Stimulated activated CD4-positive, alpha-beta T cell treated with anti-CD3 and anti-CD28 coated beads, Interleukin-2, amount 100 ng/mL, for 48 hours (primary cell): ENCODE results near the gene B4GALT3.

ENCODE experiments used
- DNase-seq, 2 donors: peaks; one replicate each; pipeline ENCODE4 v3.0.0-alpha.2; 2020

B4GALT3 gene

GRCh38 chr1:161159913-161160243, 17.4 kb downstream of the B4GALT3 start:
- DNase-seq = no peak

DNA sequence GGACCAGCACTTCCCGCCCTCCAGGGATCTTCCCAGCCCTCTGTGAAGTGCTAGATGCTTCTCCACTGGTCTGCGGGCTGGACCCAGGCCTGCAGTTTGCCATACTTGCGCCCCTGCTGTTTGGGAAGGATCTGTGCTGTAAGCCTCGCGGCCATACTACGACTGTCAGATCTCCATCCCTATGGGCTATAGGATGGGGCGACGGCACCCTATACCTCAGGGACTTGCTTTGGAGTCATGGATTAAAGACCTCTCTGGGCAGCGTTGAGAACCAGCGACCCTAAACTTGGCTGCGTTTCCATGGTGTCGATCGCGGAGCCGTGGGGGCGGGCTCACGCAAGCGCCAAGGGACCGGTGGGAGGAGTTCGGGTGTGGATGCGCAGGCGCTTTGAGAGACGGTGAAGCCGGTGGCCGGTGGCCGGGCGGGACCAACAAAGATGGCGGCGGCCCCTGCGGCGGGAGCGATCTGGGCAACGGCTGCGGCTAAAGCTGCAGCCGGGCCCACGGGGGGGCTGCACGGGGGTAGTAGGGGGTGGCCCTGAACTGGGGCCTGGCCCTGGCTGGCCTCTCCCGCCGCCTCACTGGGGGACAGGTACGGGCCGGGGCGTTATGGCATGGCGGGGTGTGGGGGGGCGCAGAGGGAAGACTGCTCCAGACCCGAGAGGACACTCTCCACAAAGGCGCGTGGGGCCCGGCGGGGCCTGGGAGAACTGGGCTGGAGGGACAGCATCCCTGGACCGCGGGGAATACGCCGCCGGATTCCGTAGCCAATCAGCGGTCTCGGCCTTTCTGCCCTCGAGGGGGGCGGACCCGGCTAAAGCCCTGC, 18.0 kb downstream of the B4GALT3 start, which contains the start of gene USP21:
Gene USP21 (plus strand): TSS at position 414 of the 826 bp plus-strand sequence. CDS start 1,141 bp downstream, outside the sequence.
- DNase-seq = peak; percentile 89

GRCh38 chr1:161158316-161159010, 18.8 kb downstream of the B4GALT3 start:
- DNase-seq = no peak

- DNase-seq = no peak
Measured at GRCh38 chr1:161157867-161158266, 19.4 kb downstream of the B4GALT3 start.

DNA sequence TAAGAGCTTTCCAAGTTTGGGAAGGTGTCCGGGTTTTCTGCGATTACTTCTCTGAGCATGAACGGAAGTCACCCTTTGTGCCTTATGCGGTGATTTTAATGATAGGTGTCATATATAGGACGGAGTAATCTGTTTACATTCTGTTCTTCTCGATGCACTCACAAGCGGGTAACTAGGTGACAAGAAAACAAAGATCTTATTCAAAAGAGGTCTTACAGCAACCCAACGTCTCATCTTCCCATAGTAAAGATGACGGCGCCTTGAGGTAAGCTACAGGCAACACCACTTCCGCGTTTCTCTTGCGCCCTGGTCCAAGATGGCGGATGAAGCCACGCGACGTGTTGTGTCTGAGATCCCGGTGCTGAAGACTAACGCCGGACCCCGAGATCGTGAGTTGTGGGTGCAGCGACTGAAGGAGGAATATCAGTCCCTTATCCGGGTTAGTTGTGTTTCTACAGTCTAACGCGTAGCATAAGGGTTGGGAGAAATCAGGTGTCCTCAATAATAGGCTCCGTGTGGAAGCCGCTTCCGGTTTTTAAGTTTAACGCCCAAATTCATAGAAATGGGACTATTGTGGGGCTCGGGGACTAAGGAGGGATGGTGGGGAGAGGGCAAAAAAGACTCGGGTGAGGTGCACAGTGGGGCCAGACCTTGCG, 23.5 kb downstream of the B4GALT3 start, which contains the start of gene UFC1:
Gene UFC1 (plus strand): TSS at position 297 of the 656 bp plus-strand sequence. CDS start 20 bp downstream, at position 317.
- peak; percentile 65 to 66 for DNase-seq

GRCh38 chr1:161153176-161153575, 24.1 kb downstream of the B4GALT3 start:
- DNase-seq = no peak

GRCh38 chr1:161145832-161146231, 31.5 kb downstream of the B4GALT3 start:
- DNase-seq = no peak

DNA sequence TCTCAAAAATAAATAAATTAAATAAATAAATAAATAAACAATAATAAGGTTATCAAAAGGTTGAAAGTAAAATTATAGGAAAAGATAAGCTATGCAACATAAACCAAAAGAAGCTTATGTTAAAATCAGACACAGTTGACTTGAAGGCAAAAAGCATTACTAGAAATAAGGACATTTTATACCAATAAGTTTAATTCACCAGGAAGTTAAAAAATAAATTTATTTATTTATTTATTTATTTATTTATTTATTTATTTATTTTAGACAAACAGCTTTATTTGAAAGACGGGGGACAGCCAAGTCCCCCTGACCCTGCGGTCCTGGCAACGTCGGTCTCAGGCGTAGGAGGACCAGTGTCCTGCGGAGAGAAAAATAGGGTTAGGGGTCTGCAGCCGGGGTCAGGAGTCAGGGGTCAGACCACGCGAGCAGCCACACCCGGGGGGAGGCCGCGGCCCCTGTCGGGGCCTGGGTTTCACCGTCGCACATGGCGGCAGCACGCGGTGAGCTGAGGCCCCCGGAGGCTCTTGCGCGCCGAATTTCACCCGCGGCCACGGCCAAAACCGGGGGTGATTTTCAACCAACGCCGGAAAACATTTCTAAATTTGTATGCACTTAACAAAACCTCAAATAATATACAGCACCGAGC, 36.4 kb downstream of the B4GALT3 start:
- no peak for DNase-seq

GRCh38 chr1:161139766-161140165, 37.5 kb downstream of the B4GALT3 start:
- DNase-seq = peak in 1 of 2 donors; percentile 25

DNA sequence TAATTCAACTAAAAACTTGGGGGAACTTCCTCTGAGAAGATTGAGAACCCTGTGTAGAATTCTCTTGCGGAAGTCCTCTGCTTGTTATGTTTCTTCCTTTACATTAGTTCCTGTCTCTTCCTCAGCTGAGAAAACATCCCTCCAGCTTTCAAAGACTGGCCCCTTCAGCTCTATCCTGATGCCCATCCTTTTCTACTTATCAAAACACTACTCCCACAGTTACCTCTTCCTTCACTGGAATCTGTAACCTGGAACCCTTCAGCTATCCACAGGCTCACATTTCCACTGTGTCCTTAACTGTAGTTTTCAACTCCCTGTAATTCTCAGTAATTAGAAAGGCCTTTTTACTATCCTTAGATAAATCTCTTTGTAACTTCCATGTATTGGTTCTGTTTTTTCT, 38.9 kb downstream of the B4GALT3 start:
- no peak for DNase-seq

DNA sequence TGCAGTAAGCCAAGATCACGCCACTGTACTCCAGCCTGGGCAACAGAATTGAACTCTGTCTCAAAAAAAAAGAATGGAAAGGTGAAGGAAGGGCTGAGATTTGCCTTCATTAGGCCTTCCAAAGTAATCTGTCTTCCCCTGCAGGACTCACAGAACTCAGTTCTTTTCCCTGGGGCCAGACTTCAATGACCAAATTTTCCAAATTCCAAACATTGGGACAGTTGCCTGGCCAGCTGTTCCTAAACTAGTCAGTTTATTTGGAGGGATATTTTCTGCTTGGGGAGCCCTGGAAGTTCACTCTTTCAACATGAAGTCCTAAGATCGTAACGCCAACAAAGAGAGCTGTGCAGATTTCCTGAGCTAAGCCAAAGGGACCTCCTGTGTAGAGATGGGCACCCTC, 39.4 kb downstream of the B4GALT3 start:
- DNase-seq = no peak

DNA sequence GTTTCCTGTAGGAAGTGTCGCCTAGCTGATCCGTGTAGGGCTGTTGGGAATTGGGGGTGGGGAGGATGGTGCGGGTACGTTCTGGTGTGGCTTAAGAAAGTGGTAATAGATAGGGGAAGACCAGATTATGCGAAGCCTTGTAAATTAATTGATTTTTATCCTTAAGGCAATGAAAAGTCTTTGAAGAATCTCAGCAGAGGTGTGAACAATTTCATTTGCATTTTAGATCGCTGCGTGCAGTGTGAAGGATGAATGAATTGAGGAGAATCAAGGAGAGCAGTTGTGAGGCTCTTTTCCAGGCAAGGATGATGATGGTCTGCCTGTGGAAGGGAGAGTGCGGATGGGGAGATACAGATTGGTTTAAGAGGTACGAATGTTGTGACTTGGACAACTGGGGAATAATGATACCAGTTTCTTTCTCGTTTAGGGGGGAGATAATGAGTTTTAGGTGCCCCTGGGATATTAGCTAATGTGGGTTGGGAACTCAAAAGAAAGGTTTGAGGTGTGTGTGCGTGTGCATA, 44.0 kb downstream of the B4GALT3 start:
- no peak for DNase-seq

- DNase-seq = peak; percentile 73 to 83
Measured at GRCh38 chr1:161132410-161133219, 44.7 kb downstream of the B4GALT3 start, which contains the start of gene DEDD. Gene DEDD (minus strand): TSS chr1:161132667. CDS start chr1:161124462, 8,205 bp downstream.

DNA sequence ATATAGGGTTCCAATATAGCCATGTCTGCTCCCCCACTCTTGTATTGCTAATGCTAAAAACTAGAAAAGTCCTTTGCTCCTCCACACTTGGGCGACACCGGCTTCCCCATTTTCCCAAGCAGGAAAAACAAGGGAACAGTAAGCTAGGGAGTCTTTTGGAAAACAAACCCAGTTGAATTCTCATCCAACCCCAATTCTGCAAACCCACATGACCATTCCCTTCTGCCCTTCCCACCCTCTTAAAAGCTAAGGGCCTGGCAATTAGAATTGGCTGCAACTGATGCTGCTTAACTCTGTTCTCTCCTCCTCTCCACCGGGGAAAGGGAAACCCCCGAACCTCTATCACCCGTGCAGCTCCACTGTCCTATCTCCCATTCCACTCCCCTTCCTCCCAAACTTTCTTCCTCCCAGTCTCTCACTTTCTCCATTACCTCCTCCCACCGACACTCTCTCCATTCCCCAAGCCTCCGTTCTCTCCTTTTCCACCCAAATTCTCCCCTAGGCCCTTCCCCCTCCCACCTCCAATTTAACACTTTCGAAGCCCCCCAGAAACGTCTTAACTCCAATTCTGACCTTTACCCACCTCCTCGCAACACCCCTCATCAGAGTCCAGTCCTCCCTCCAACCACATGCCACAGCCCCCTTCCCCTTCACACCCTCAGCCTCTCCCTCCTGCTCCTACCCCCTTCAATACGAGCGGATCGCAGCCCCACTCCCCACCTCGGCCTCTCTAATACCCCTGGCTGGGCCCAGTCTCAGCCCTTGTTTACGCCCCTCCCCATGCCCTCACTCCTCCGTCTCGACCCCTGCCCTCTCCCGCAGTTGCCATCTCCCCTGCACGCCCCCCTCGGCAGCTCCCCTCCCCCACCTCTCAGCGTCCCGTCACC, 45.5 kb downstream of the B4GALT3 start:
- DNase-seq = no peak

GRCh38 chr1:161130266-161130665, 47.0 kb downstream of the B4GALT3 start:
- DNase-seq = no peak

GRCh38 chr1:161128591-161129420, 48.5 kb downstream of the B4GALT3 start:
- no peak for DNase-seq

GRCh38 chr1:161127649-161128048, 49.7 kb downstream of the B4GALT3 start:
- no peak for DNase-seq

- no peak for DNase-seq
Measured at GRCh38 chr1:161122967-161123366, 54.3 kb downstream of the B4GALT3 start.

GRCh38 chr1:161121834-161122233, 55.5 kb downstream of the B4GALT3 start:
- no peak for DNase-seq
